GDM1 (cell line): ENCODE data around the gene NPM1.

Experiments
- DNase-seq: peaks from one replicate; lab custom pipeline; 2025; lab: John Stamatoyannopoulos, UW

NPM1 gene

DNA sequence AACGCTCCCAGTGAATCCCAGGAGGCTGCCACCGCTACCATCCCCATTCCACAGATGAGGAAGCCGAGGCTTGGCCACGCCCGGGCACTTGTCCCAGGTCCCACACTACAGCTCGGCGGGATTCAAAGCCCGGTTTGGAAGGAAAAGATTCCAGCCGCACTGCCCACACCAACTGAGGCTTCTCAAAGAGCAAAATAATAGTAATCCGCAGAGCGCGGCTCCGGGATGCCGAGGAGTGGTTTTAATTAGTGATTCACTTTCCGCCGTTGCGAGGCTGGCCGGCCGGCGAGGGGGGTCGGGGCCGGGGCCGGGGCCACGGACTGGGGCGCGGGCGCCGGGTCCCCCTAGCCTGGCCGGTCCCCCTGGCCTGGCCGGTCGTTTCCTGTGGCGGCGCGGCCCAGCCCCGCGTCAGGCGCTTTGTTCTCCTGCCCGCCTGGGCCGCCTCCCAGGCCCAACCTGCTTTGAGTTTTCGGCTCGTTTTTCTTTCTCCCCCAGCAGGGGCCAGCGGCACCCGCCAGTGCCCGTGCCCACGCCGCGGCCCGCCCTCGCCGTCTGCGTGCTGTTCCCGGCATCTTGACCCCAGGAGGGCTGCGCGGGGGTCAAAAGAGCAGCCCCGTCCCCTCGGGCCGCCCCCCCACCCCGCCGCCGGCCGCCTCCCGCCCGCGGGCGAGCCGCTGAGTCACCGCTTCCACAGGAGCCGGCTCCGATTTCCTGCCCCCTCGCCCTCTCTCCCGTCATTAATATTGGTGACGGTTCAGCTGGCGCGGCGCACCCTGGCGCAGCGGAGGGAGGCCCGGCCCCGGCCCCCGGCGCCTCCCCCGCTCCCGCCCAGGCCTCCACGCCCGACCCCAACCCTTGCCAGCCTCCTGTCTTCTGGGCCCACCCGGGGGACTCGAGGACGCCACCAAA, 63.0 kb downstream of the NPM1 start:
- no peak for DNase-seq

DNA sequence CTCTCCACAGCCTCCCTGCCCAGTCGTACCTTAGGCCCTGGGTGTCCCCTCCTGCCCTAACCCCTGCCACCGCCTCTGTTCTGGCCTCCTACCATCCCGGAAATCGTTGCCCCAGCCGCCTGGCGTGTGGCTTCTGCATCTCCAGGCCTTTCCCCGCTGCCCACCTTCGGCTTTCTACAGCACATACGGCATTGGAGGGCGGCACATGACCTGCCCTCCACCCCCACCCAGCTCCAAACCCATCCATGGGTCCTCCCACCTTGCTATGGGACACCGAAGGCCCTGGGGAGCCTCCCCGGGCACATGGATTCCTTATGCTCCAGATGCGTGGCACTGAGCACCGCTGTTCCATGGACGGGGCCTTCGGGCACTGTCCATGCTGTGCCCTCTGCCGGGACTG, 63.8 kb downstream of the NPM1 start:
- no peak for DNase-seq

DNA sequence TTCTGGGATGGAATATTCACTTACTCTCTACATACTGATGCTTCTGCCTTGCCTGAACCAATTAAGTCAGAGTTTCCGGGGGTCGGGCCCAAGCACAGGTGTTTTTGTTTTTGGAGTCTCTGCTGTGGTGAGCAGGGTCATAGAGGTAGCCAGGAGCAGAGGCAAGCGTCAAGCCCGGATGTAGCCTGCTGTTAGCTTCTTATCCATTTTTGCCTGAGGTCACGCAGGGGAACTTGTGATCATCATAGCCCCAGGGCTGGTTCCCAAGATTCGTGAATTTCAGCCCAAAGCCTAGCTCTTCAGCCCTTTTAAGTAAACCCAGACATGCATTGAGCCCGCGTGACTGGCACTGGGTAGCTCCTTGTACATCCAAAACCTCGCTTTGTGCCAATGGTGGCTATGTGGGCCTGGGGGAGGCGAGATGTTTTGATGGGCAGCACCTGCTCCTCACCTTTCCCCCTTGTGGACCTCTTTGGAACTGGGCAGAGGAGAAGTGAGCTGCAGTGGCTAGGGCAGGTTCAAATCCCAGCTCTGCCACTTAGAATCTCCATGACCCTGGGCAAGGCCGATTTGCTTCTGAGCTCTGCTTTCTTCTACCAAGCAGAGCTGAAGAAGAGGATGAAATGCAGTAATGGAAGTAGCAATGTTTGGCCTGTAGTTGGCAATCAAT, 65.5 kb downstream of the NPM1 start:
- DNase-seq, result no peak

GRCh38 chr5:171453988-171454387, 66.3 kb downstream of the NPM1 start:
- no peak for DNase-seq

DNA sequence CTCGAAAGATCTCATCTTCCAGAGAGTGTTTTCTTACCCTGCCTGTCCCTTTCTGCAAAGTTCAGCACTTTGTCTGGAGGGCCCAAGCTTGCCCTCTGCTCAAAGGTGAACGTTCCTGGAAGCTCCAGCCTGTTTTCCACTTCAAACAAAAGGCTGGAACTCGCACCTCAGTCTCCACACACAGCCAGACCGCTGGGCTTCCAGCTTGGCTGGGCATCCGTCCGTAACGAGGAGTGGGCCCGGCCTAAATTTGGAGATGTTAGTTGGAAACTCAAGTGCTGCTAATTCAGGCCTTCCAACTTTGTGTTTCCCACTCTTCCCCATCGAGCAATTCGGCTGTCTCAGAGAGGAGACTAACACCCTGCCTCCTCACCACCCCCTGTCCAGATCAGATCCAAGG, 66.9 kb downstream of the NPM1 start:
- no peak for DNase-seq

- DNase-seq, result no peak
Measured at GRCh38 chr5:171455522-171455921, 67.9 kb downstream of the NPM1 start.

- DNase-seq, result no peak
Measured at GRCh38 chr5:171457208-171457981, 69.7 kb downstream of the NPM1 start.

GRCh38 chr5:171459839-171460238, 72.2 kb downstream of the NPM1 start:
- no peak for DNase-seq
